Dermis blood vessel endothelial cell (primary cell): ENCODE results near the gene ALMS1. TPM values are rescaled to one million over a fixed set of nuclear protein-coding genes. Genes with fewer than 3 reads are reported as not detected.
"Not testable (repeated sequence)": the region's sequence is repeated elsewhere in the genome, so short reads cannot be mapped to it uniquely, and the experiment has no call there.

ENCODE experiments used
- DNase-seq: peaks from one replicate; pipeline ENCODE4 v3.0.0; 2010
- total RNA-seq: library from RNA; depleted of rRNA; stranded (reverse); fragments of >200 nt; gene quantifications from 2 replicates; pipeline ENCODE4 v1.2.3, GENCODE V29; 2014

Gene ALMS1
- total RNA-seq, 1 donor from 2014 or later = 10.6 TPM

- not testable (repeated sequence) for DNase-seq
These were observed 119.2 kb downstream of the ALMS1 start for GRCh38 chr2:73504850-73505249.

DNA sequence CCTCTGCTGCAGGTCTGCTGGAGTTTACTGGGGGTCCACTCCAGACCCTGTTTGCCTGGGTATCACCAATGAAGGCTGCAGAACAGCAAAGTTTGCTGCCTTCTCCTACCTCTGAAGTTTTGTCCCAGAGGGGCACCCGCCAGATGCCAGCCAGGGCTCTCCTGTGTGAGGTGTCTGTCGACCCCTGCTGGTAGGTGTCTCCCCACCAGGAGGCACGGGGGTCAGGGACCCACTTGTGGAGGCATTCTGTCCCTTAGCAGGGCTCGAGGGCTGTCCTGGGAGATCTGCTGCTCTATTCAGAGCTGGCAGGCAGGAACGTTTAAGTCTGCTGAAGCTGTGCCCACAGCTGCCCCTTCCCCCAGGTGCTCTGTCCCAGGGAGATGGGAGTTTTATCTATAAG lies 124.8 kb downstream of the ALMS1 start:
- not testable (repeated sequence) for DNase-seq

GRCh38 chr2:73516033-73516432 lies 130.4 kb downstream of the ALMS1 start:
- no peak for DNase-seq

GRCh38 chr2:73528688-73529087 lies 143.1 kb downstream of the ALMS1 start:
- DNase-seq = no peak

GRCh38 chr2:73530773-73531172 lies 145.1 kb downstream of the ALMS1 start:
- DNase-seq = not testable (repeated sequence)

GRCh38 chr2:73532381-73532780 lies 146.7 kb downstream of the ALMS1 start:
- DNase-seq = no peak

DNA sequence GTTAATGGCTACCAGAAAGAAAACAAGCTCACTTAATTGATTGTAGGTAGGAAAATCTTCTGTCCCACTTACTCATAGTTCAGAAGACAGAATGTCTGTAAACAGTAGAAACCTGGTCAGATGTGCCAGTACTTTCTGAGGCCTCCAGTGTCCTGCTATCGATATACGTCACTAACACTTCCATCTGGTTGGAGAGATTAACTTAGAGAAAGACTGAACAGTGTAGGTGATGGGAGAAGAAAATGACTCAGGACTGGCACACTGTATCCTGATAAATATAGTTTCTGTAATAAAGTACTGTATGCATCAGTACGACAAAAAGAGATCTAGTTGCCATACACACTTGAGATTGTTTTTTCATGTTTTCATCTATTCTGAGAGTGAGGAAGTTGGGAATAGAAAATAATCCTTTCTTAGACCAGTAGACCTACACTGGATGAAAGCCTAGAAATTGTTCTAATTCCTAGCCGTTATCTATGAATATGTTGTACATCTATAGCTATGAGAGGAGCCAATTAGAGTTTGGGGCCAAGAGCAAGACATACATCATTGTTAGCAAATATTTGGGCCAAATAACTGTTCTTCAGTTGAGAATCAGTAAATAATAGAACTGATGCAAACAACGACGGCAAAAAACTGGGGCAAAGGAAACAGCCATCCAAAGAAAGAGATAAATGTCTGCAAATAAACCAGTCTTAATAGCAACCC lies 150.7 kb downstream of the ALMS1 start:
- no peak for DNase-seq

- not testable (repeated sequence) for DNase-seq
These were observed 175.2 kb downstream of the ALMS1 start for GRCh38 chr2:73560875-73561274.

DNA sequence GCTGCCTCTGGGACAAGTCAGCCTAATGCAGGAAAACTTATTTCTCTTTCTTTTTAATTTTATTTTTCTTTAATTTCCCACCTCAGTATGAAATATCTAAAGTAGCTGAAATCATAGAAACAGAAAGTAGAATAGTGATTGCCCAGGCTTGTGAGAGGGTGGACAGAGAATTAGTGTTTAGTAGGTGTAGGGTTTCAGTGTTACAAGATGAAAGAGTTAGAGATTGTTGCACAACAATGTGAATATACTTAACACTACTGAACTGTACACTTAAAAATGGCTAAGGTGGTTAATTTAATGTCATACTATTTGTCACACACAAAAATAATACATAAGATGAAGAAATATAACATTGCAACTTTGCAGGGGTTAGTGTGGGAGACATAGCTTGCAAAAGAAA lies 175.8 kb downstream of the ALMS1 start:
- DNase-seq = no peak

GRCh38 chr2:73564986-73565385 lies 179.3 kb downstream of the ALMS1 start:
- DNase-seq = no peak

GRCh38 chr2:73566288-73566878 lies 180.7 kb downstream of the ALMS1 start:
- DNase-seq = no peak

GRCh38 chr2:73575261-73575660 lies 189.6 kb downstream of the ALMS1 start:
- no peak for DNase-seq

DNA sequence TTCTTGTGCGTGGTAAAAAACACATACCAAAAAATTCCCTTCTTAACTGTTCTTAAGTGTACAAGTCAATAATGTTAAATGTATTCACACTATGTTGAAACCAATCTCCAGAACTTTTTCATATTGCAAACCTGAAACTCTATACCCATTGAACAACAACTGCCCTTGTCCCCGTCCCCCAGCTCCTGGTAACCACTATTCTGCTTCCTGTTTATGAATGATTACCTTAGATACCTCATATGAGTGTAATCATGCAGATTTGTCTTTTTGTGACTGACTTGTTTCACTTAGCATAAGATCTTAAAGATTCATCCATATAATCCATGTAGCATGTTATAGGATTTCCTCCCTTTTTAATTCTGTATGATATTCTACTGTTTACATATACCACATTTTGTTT lies 196.7 kb downstream of the ALMS1 start:
- DNase-seq = peak; percentile 2

- DNase-seq = no peak
These were observed 202.5 kb downstream of the ALMS1 start for GRCh38 chr2:73588177-73588576.

DNA sequence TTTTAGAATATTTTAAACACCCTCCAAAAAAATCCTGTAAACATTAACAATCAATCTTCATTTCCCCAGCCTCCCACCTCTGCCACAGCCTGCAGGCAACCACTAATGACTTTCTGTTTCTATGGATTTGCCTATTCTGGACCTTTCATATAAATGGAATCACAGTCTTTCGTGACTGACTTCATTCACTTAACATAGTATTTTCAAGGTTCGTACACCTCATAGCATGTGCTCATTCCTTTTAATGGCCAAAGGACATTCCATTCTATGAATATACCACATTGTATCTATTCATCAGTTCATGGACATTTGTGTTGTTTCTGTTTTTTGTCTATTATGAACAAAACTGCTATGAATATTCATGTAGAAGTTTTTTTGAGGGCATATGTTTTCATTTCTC lies 208.0 kb downstream of the ALMS1 start:
- no peak for DNase-seq

DNA sequence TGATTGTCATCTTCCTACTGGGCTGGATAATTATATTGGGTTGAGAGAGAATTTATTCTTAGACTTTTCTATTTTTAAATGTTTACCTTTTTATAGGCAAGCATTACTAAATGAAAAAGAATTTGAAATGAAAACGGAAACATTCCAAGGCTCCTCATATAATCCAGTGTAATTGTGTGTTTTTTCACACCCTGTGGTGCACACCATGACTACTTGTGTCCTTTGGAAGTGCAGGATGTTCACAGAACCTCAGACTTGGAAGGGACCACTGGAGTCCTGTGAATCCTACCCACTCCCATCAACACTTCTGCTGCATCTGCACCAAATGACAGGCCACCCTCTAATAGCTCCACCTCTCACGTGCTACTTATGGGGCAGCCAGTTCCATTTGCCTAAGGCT lies 208.6 kb downstream of the ALMS1 start:
- DNase-seq = no peak

DNA sequence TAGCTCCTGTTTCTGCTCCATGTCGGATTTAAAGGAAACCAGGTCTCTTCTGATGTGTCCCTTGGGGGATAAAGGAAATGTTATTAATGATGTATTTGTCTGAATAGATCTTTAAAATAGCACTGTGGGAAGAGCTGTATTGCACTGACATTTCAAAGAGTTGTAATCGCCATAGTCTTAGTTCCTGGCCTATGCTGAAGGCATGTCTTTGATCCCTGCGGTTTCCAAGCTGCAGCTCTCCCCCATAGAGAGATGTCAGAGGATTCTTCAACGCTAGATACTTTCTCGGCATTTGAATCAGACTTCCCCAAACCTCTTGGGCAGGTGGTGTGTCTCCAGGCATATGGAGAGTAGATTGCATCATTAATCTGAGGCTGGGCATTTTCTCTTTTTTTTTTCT lies 216.1 kb downstream of the ALMS1 start:
- no peak for DNase-seq

DNA sequence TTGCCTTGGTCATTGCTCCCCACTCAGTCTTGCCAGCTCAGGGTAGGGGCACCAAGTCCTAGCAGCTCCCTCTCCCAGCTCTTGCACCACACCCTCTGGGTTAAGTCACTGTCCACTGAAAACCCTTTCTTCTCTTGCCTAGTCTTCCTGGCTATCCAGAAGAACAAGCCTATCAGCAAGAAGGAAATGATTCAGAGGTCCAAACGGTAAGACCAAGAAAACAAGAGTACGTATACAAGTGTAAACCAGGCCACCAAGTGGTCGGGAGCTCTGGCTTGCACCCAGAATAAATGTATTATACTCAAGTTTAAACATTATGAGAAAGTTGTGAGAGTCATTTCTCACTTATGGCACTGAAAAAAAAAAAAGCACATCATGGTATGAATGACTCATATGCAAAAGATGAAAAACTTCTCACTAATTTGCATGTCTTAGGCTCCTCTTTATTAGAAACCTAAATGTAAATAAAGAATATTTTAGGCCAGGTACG lies 217.5 kb downstream of the ALMS1 start:
- DNase-seq = peak; percentile 51

- DNase-seq = not testable (repeated sequence)
These were observed 219.0 kb downstream of the ALMS1 start for GRCh38 chr2:73604589-73604988.

- DNase-seq = no peak
These were observed 224.5 kb downstream of the ALMS1 start for GRCh38 chr2:73610111-73610510.

- DNase-seq = no peak
These were observed 225.6 kb downstream of the ALMS1 start for GRCh38 chr2:73611193-73611592.

DNA sequence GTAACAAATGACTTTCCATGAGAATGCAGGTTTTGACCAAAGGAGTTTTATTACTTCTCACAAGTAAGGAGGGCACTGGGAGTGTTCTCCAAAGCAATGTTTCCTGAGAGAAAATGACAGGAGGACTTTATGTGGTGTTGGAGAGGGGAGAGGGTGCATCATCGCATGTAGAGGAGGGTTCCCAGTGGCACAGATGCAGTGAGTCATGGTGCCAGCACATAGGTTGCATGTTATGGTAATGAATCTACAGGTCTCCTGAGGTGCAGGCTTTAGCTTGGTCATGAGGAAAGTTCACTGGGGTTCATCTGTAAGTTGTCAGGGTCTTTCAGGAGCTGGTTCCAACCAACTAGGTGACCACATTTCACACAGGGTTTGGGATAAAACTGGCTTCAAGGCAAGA lies 226.2 kb downstream of the ALMS1 start:
- DNase-seq = no peak

- DNase-seq = no peak
These were observed 228.5 kb downstream of the ALMS1 start for GRCh38 chr2:73614105-73614504.

- no peak for DNase-seq
These were observed 229.4 kb downstream of the ALMS1 start for GRCh38 chr2:73614997-73615396.

DNA sequence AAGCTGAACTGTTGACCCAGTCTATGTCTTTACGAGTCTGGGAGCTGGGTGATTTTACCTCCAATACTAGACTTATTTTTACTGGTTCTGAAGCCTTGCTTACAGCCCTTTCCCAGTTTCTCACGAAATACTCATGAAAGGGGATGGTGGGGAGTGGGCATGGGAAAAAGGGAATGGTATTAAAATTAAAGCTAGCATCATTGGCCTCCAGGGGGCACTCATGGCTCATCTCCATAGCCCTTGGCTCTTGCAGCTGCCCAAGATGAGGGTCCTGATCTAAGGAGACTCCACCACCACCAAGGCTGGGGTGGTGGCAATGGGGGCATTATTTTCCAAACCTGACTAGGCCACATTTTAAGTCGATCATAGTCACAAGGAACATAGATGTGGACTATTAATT lies 234.3 kb downstream of the ALMS1 start:
- peak; percentile 3 for DNase-seq
